ENCODE data around the gene CASP6. TPM values are rescaled to one million over a fixed set of nuclear protein-coding genes. Genes with fewer than 3 reads are reported as not detected.

CASP6 gene
- total and polyA plus RNA-seq, 8 donors, result 6.4 to 18.6 (median 10.3) TPM

DNA sequence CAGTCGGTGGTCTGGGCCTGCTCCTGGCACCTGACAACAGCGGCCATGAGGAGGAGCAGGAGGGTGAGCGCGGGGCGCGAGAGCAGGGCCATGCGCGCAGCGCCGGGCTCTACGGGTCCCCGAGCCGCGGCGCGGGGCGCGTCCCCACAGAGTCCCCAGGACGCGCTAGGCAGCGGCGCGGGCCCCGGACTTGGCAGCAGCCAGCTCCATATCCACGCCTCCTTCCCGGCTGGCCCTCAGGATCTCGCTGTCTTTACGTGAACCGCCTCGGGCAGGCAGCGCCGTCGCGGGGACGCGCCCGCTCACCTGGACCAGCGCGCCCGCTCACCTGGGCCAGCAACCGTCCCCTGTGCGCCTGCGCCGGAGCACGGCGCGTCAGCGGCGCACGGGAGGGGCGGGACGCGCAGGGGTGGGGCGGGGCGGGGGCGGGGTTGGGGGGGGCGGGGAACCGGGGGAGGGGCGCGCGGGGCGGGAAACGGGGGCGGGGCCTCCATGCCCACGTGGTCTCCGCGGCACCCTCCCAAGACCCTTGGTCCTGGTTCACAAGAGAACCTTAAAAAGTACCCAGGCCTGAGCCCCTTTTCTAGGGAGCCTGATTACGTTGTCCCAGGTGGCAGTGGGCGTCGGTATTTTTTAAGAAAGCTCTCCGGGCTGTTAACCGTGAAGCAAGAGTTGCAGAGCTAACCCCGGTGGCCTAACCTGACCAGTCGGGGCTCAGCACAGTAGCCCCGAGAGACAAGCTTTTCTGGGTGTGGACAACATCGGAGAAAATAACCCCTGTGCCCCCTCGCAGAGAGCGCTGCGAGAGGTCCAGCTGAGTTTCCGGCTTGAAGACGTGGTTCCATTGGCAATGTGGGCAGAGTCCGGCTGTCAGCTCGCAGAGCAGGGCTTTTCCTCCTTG is 26.7 kb upstream of the CASP6 start, which contains the start of gene PLA2G12A:
TSS of gene PLA2G12A (minus strand) at position 353 of the 901 bp plus-strand sequence. CDS start at position 92, 261 bp downstream.
- Histone ChIP-seq H3K9me3 (no peaks in the 10 kb centered on the region), H3K36me3 (no peaks in the 10 kb centered on the region), H3K4me1 (peaks cover 0 to 11% (median 5%) of the 10 kb centered on the region in 3 donors), H3K27me3 (no peaks in the 10 kb centered on the region), H3K27ac (peak within 1 kb of the TSS; percentile 87 to 97 (median 95)), H3K4me3 (peak within 1 kb of the TSS; percentile 35 to 79 (median 67))
- intact Hi-C loops (cut with DNase I), result no loop called here
- no peak for FAIRE-seq
- DNase-seq, result peak; percentile 91 to 98 (median 96)
- peak; percentile 83 to 95 (median 94) for ATAC-seq
- WGBS, 2 donors, result 0 to 1% methylated on average over 51 to 83 of the region's 83 CpGs
- no peak for TF ChIP-seq CTCF (IDR thresholded peaks at IDR 0.05)

GRCh38 chr4:109729117-109729717 is 26.0 kb upstream of the CASP6 start:
- 1% methylated on average over 25 of the region's 25 CpGs for WGBS, 2 donors
- DNase-seq (peak in 2 of 6 donors; percentile 29 to 66), ATAC-seq (peak; percentile 16 to 44 (median 28)), FAIRE-seq (no peak)
- Histone ChIP-seq H3K4me1 (peaks cover 0 to 6% (median 5%) of the 10 kb centered on the region in 3 donors), H3K36me3 (no peaks in the 10 kb centered on the region), H3K9me3 (no peaks in the 10 kb centered on the region), H3K27ac (peak overlapping the region; percentile 87 to 97 (median 92)), H3K4me3 (peak overlapping the region; percentile 35 to 79 (median 67)), H3K27me3 (no peaks in the 10 kb centered on the region)
- TF ChIP-seq CTCF (IDR thresholded peaks at IDR 0.05), result no peak
- intact Hi-C loops (cut with DNase I), result no loop called here

GRCh38 chr4:109728385-109728784 is 25.1 kb upstream of the CASP6 start:
- WGBS, 2 donors, result 15 to 19% methylated on average over 6 of the region's 6 CpGs
- Histone ChIP-seq H3K4me3 (peak overlapping the region in 3 of 4 donors; percentile 35 to 79 (median 68)), H3K27ac (peak overlapping the region in 3 of 4 donors; percentile 87 to 97 (median 96)), H3K27me3 (no peaks in the 10 kb centered on the region), H3K4me1 (peaks cover 0 to 5% (median 3%) of the 10 kb centered on the region in 3 donors), H3K9me3 (no peaks in the 10 kb centered on the region), H3K36me3 (no peaks in the 10 kb centered on the region)
- ATAC-seq (no peak), FAIRE-seq (no peak), DNase-seq (no peak)
- TF ChIP-seq CTCF (IDR thresholded peaks at IDR 0.05), result no peak
- intact Hi-C loops (cut with DNase I), result no loop called here

DNA sequence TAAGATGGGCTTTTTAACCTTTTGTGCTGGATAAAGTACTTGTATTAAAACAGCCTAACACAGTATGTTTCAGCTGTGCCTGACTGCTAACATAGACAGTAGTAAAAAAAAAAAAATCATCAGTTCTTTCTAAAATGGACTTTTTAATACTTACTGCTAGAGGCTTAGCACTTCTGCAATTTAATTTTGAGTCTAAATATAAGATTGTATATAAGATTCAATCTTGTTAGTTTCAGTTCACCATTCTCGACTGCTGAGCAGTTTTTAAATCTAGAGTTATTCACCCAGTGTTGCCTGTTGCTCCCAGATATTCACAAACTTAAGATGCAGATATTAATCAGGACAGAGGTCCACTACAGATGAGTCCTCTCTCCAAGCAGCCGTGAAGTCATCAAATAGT is 19.9 kb upstream of the CASP6 start:
- 88 to 96% methylated on average over 2 of the region's 2 CpGs for WGBS, 2 donors
- ATAC-seq (no peak), DNase-seq (no peak), FAIRE-seq (no peak)
- Histone ChIP-seq H3K27ac (no peak overlapping the region), H3K36me3 (no peaks in the 10 kb centered on the region), H3K9me3 (no peaks in the 10 kb centered on the region), H3K4me1 (peaks cover 3 to 9% (median 8%) of the 10 kb centered on the region in 3 donors), H3K4me3 (no peak overlapping the region), H3K27me3 (no peaks in the 10 kb centered on the region)
- intact Hi-C loops (cut with DNase I), result no loop called here
- no peak for TF ChIP-seq CTCF (IDR thresholded peaks at IDR 0.05)

Data from pancreas (tissue), 10 donors.